Ureter (tissue), 1 donor: ENCODE data around the gene NCMAP. TPM values are rescaled to one million over a fixed set of nuclear protein-coding genes. Genes with fewer than 3 reads are reported as not detected.

ENCODE experiments used
- DNase-seq: peaks from one replicate; pipeline ENCODE4 v3.0.0-alpha.2; 2020; ENCODE audit warnings: low spot score
- total RNA-seq: library from RNA; stranded (reverse); gene quantifications from one replicate; pipeline ENCODE4 v1.2.4, GENCODE V29; 2023
- donor health status: DM: yes; HTN: yes; CAD: no.

NCMAP gene
- total RNA-seq, 1 donor from 2014 or later: 0.73 TPM

GRCh38 chr1:24621121-24621520 lies 65.2 kb downstream of the NCMAP start:
- DNase-seq: no peak

- no peak for DNase-seq
These were observed 66.3 kb downstream of the NCMAP start for GRCh38 chr1:24622218-24622617.

- no peak for DNase-seq
These were observed 76.9 kb downstream of the NCMAP start for GRCh38 chr1:24632832-24633175.

- no peak for DNase-seq
These were observed 79.4 kb downstream of the NCMAP start for GRCh38 chr1:24635195-24635843.

GRCh38 chr1:24636661-24637357 lies 80.9 kb downstream of the NCMAP start:
- no peak for DNase-seq

- DNase-seq: no peak
These were observed 83.2 kb downstream of the NCMAP start for GRCh38 chr1:24639094-24639493.

- no peak for DNase-seq
These were observed 84.0 kb downstream of the NCMAP start for GRCh38 chr1:24639881-24640280.

GRCh38 chr1:24640288-24640687 lies 84.4 kb downstream of the NCMAP start:
- DNase-seq: no peak

GRCh38 chr1:24641646-24642151 lies 85.8 kb downstream of the NCMAP start:
- peak; percentile 61 for DNase-seq

GRCh38 chr1:24642481-24643362 lies 86.8 kb downstream of the NCMAP start, which contains the start of gene SRRM1:
Gene SRRM1 (plus strand): TSS chr1:24643302. CDS start chr1:24643327, 25 bp downstream.
- DNase-seq: peak; percentile 99

- peak; percentile 52 for DNase-seq
These were observed 87.6 kb downstream of the NCMAP start for GRCh38 chr1:24643363-24644099.

- peak; percentile 48 for DNase-seq
These were observed 88.2 kb downstream of the NCMAP start for GRCh38 chr1:24644100-24644384.

- DNase-seq: no peak
These were observed 93.0 kb downstream of the NCMAP start for GRCh38 chr1:24648919-24649318.

GRCh38 chr1:24652382-24652781 lies 96.5 kb downstream of the NCMAP start:
- DNase-seq: no peak

GRCh38 chr1:24654010-24654409 lies 98.1 kb downstream of the NCMAP start:
- DNase-seq: no peak

GRCh38 chr1:24656046-24656445 lies 100.2 kb downstream of the NCMAP start:
- no peak for DNase-seq

- DNase-seq: no peak
These were observed 101.9 kb downstream of the NCMAP start for GRCh38 chr1:24657781-24658180.

Other genes with a start within 250 kb of the NCMAP start
- 140 TPM for gene GRHL3, start 236.7 kb upstream of the NCMAP start, total RNA-seq
- gene STPG1, start 142.3 kb upstream of the NCMAP start, total RNA-seq: 23.8 TPM
- 35.5 TPM for gene NIPAL3, start 140.3 kb upstream of the NCMAP start, total RNA-seq
- gene RCAN3, start 53.3 kb upstream of the NCMAP start, total RNA-seq: 19.0 TPM
- gene SRRM1, start 87.2 kb downstream of the NCMAP start, total RNA-seq: 169 TPM
- gene CLIC4, start 189.4 kb downstream of the NCMAP start, total RNA-seq: 163 TPM